ENCODE results near the gene NQO2. TPM values are rescaled to one million over a fixed set of nuclear protein-coding genes. Genes with fewer than 3 reads are reported as not detected.
"Not testable (repeated sequence)": the region's sequence is repeated elsewhere in the genome, so short reads cannot be mapped to it uniquely, and the experiment has no call there.

The NQO2 gene
- total and polyA plus RNA-seq, 2 donors (not counting 1 experiment from before 2014, with no cell fraction given) = 12.1 to 13.5 TPM

DNA sequence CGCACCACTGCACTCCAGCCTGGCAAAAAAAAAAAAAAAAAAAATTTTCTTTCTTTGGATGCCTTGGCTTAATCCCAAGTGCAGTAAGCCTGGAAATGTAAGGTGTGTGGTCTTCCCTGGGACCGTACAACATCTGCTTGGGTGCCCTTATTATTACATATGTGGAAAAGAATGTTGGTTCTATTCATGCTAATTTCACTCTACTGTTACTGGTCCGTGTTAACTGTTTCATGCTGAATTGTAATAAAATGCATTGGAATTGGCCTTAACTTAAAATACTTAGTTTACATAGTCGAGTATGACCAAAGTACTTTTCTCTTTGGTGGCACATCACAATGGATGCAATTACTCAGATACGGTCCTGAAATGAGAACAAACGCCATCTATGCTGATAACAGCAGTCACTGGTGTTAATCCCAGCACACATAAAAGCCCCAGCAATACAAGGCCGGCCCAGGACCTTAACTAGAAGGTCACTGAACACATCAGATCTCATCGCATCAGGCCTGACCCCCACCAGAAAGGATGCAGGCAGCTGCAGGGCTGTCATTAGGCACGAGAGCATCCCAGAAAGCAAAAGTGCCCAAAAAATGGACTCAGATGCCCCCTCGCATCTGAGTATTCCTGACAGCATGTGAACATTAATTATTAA lies 29.5 kb upstream of the NQO2 start:
- Histone ChIP-seq H3K4me1 (ENCODE audit: control insufficient read depth, extremely low read depth, insufficient read depth, low read length) (no peaks in the 10 kb centered on the region), H3K36me3 (ENCODE audit: control insufficient read depth, insufficient read depth, low read length) (no peaks in the 10 kb centered on the region), H3K9me3 (ENCODE audit: control insufficient read depth, insufficient read depth, low read depth, low read length) (no peaks in the 10 kb centered on the region), H3K27me3 (ENCODE audit: control insufficient read depth, insufficient read depth, low read length) (no peaks in the 10 kb centered on the region), H3K27ac (ENCODE audit: insufficient read depth, low read length) (peak overlapping the region; percentile 85), H2AFZ (ENCODE audit: low read length) (no peak overlapping the region), H3K79me2 (ENCODE audit: control insufficient read depth, insufficient read depth, low read length) (peaks cover 29% of the 10 kb centered on the region), H3K4me3 (replicated peaks in 1 of 4; ENCODE audit: control extremely low read depth in 1 of 4, insufficient read depth in 1 of 4, low read depth in 3 of 4, low read length in 4 of 4) (peak overlapping the region; percentile 59 to 70 (median 66)), H3K4me2 (ENCODE audit: extremely low read depth, insufficient read depth, low read length) (peak overlapping the region; percentile 52), H3K9ac (ENCODE audit: insufficient read depth, low read length) (no peak overlapping the region), H4K20me1 (ENCODE audit: control insufficient read depth, extremely low read depth, insufficient read depth, low read length) (no peaks in the 10 kb centered on the region)
- no peak for TF ChIP-seq EZH2 (IDR thresholded peaks at IDR 0.05; ENCODE audit: low read length, missing control alignments)
- TF ChIP-seq, protein P1, sequence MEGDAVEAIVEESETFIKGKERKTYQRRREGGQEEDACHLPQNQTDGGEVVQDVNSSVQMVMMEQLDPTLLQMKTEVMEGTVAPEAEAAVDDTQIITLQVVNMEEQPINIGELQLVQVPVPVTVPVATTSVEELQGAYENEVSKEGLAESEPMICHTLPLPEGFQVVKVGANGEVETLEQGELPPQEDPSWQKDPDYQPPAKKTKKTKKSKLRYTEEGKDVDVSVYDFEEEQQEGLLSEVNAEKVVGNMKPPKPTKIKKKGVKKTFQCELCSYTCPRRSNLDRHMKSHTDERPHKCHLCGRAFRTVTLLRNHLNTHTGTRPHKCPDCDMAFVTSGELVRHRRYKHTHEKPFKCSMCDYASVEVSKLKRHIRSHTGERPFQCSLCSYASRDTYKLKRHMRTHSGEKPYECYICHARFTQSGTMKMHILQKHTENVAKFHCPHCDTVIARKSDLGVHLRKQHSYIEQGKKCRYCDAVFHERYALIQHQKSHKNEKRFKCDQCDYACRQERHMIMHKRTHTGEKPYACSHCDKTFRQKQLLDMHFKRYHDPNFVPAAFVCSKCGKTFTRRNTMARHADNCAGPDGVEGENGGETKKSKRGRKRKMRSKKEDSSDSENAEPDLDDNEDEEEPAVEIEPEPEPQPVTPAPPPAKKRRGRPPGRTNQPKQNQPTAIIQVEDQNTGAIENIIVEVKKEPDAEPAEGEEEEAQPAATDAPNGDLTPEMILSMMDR (conservative IDR thresholded peaks at IDR 0.05 in 1 of 2, IDR thresholded peaks at IDR 0.05 in 1 of 2; ENCODE audit: low read depth in 1 of 2, low read length in 2 of 2) = no peak
- peak in 1 of 2 donors; percentile 59 for DNase-seq (ENCODE audit: low read depth in 2 of 2)

DNA sequence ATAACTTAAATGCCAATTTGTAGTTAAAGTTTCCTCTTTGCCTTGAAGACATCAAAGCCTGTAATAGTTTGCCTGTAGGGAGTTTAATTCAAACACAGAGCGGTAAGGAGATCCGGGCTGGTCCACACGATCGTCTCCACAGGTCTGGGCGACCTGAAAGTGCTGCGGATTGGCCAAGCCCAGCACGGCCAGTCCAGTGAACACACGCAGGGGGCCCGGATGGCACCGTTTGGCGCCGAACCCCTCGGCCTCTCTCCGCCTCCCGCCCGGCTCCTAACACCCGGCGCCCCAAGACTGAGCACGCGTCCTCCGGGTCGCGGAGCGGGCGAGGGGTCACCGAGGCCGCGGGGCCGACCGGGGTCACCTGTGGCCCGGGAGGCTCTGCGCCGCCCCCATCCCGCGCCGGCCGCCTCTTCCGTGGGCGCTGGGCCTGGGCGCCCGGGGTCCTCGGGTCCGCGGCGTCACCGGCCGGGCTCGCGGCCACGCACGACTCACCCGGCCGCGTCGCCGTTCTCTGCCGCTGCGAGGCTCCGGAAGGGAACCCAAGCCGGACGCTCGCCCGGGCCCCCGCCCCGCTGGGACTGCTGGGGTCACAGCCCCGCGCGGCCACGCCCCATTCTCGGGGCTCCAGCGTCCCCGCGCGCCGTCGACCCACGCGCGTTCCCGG lies 28.8 kb upstream of the NQO2 start:
- Histone ChIP-seq H2AFZ (ENCODE audit: low read length) (no peak overlapping the region), H3K27me3 (ENCODE audit: control insufficient read depth, insufficient read depth, low read length) (no peaks in the 10 kb centered on the region), H4K20me1 (ENCODE audit: control insufficient read depth, extremely low read depth, insufficient read depth, low read length) (no peaks in the 10 kb centered on the region), H3K36me3 (ENCODE audit: control insufficient read depth, insufficient read depth, low read length) (no peaks in the 10 kb centered on the region), H3K79me2 (ENCODE audit: control insufficient read depth, insufficient read depth, low read length) (peaks cover 26% of the 10 kb centered on the region), H3K9ac (ENCODE audit: insufficient read depth, low read length) (peak overlapping the region; percentile 82), H3K9me3 (ENCODE audit: control insufficient read depth, insufficient read depth, low read depth, low read length) (no peaks in the 10 kb centered on the region), H3K27ac (ENCODE audit: insufficient read depth, low read length) (peak overlapping the region; percentile 85), H3K4me3 (replicated peaks in 1 of 4; ENCODE audit: control extremely low read depth in 1 of 4, insufficient read depth in 1 of 4, low read depth in 3 of 4, low read length in 4 of 4) (peak overlapping the region; percentile 65 to 70 (median 68)), H3K4me1 (ENCODE audit: control insufficient read depth, extremely low read depth, insufficient read depth, low read length) (no peaks in the 10 kb centered on the region), H3K4me2 (ENCODE audit: extremely low read depth, insufficient read depth, low read length) (peak overlapping the region; percentile 92)
- peak; percentile 47 to 56 for DNase-seq (ENCODE audit: low read depth in 2 of 2)
- TF ChIP-seq, protein P1 (conservative IDR thresholded peaks at IDR 0.05 in 1 of 2, IDR thresholded peaks at IDR 0.05 in 1 of 2; ENCODE audit: low read depth in 1 of 2, low read length in 2 of 2) = no peak
- no peak for TF ChIP-seq EZH2 (IDR thresholded peaks at IDR 0.05; ENCODE audit: low read length, missing control alignments)

DNA sequence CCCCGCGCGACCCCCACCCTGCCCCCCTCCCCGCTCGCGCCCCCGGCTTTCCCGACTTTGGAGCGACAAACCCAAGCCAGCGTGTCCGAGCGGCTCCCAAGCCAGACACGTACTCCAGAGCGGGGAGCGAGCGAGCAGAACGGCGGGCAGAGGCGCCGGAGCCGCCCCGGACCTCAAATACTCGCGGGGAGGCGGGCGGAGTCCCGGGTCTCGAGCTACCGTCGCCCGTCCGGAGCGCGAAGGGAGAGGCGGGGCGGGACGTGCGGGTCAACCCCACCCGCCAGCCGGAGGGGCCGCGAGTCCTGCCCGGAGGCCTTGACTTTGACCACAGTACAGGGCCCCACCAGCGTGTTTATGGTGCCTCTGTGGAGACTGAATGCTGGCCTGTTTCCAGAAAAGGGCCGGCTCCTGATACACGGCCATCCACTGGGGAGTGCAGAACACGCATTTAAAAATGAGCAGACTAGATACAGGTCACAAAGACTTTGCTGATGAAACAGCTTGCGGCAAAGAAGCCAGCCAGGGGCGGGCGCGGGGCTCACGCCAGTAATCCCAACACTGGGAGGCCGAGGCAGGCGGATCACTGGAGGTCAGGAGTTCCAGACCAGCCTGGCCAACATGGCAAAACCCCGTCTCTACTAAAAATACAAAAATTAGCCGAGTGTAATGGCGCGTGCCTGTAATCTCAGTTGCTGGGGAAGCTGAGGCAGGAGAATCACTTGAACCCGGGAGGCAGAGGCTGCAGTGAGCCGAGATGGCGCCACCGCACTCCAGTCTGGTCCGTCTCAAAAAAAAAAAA lies 28.1 kb upstream of the NQO2 start, which contains the start of gene SERPINB6:
SERPINB6 (minus strand) TSS at position 148 of the 799 bp plus-strand sequence. CDS start 12,235 bp downstream, outside the sequence.
- no peaks in the 10 kb centered on the region for H4K20me1 ChIP-seq (ENCODE audit: control insufficient read depth, extremely low read depth, insufficient read depth, low read length)
- H3K36me3 ChIP-seq (ENCODE audit: control insufficient read depth, insufficient read depth, low read length) = no peaks in the 10 kb centered on the region
- H3K9me3 ChIP-seq (ENCODE audit: control insufficient read depth, insufficient read depth, low read depth, low read length) = no peaks in the 10 kb centered on the region
- peak; percentile 74 to 83 for DNase-seq (ENCODE audit: low read depth in 2 of 2)
- peak within 1 kb of the TSS; percentile 92 for H3K4me2 ChIP-seq (ENCODE audit: extremely low read depth, insufficient read depth, low read length)
- H3K4me3 ChIP-seq (replicated peaks in 1 of 4; ENCODE audit: control extremely low read depth in 1 of 4, insufficient read depth in 1 of 4, low read depth in 3 of 4, low read length in 4 of 4) = peak within 1 kb of the TSS; percentile 67 to 70 (median 68)
- H3K79me2 ChIP-seq (ENCODE audit: control insufficient read depth, insufficient read depth, low read length) = peaks cover 22% of the 10 kb centered on the region
- peak within 1 kb of the TSS; percentile 82 for H3K9ac ChIP-seq (ENCODE audit: insufficient read depth, low read length)
- H3K27ac ChIP-seq (ENCODE audit: insufficient read depth, low read length) = peak within 1 kb of the TSS; percentile 85
- peak within 1 kb of the TSS; percentile 63 for H2AFZ ChIP-seq (ENCODE audit: low read length)
- H3K4me1 ChIP-seq (ENCODE audit: control insufficient read depth, extremely low read depth, insufficient read depth, low read length) = peaks cover 2% of the 10 kb centered on the region
- TF ChIP-seq, protein P1 (conservative IDR thresholded peaks at IDR 0.05 in 1 of 2, IDR thresholded peaks at IDR 0.05 in 1 of 2; ENCODE audit: low read depth in 1 of 2, low read length in 2 of 2) = no peak
- no peak for TF ChIP-seq EZH2 (IDR thresholded peaks at IDR 0.05; ENCODE audit: low read length, missing control alignments)
- no peaks in the 10 kb centered on the region for H3K27me3 ChIP-seq (ENCODE audit: control insufficient read depth, insufficient read depth, low read length)

DNA sequence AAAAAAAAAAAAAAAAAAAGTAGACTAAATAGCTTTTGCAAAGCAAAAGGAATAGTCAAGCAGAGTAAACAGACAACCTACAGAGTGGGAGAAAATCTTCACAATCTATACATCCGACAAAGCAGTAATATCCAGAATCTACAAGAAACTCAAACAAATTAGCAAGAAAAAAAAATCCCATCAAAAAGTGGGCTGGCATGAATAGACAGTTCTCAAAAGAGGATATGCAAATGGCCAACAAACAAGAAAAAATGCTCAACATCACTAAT lies 27.5 kb upstream of the NQO2 start:
- not testable (repeated sequence) for H2AFZ ChIP-seq (ENCODE audit: low read length); H3K27me3 ChIP-seq (ENCODE audit: control insufficient read depth, insufficient read depth, low read length); H3K9me3 ChIP-seq (ENCODE audit: control insufficient read depth, insufficient read depth, low read depth, low read length); H4K20me1 ChIP-seq (ENCODE audit: control insufficient read depth, extremely low read depth, insufficient read depth, low read length); H3K9ac ChIP-seq (ENCODE audit: insufficient read depth, low read length); DNase-seq (ENCODE audit: low read depth in 2 of 2); H3K4me2 ChIP-seq (ENCODE audit: extremely low read depth, insufficient read depth, low read length); H3K36me3 ChIP-seq (ENCODE audit: control insufficient read depth, insufficient read depth, low read length); H3K4me1 ChIP-seq (ENCODE audit: control insufficient read depth, extremely low read depth, insufficient read depth, low read length)
- Histone ChIP-seq H3K27ac (ENCODE audit: insufficient read depth, low read length) (peak overlapping the region; percentile 85), H3K79me2 (ENCODE audit: control insufficient read depth, insufficient read depth, low read length) (peaks cover 17% of the 10 kb centered on the region), H3K4me3 (replicated peaks in 1 of 4; ENCODE audit: control extremely low read depth in 1 of 4, insufficient read depth in 1 of 4, low read depth in 3 of 4, low read length in 4 of 4) (peak overlapping the region in 3 of 4 experiments; percentile 67 to 70 (median 69))

Data from fibroblast of lung (primary cell).